ENCODE data around the gene XNDC1N.
A peak's percentile ranks its signal among the peaks of the same experiment; 100 is the strongest.

XNDC1N gene

GRCh38 chr11:71927820-71928736, at the start of gene XNDC1N:
TSS of gene XNDC1N (minus strand) at chr11:71928594. CDS start at chr11:71923353, 5,241 bp downstream.
- no peak for DNase-seq (ENCODE audit: low read depth)

GRCh38 chr11:71977743-71978418, 49.5 kb upstream of the XNDC1N start:
- peak; percentile 12 for DNase-seq (ENCODE audit: low read depth)

- no peak for DNase-seq (ENCODE audit: low read depth)
Observed at GRCh38 chr11:71977090-71977489, 48.7 kb upstream of the XNDC1N start.

GRCh38 chr11:71976551-71976950, 48.2 kb upstream of the XNDC1N start:
- DNase-seq (ENCODE audit: low read depth) = no peak

- DNase-seq (ENCODE audit: low read depth) = no peak
Observed at GRCh38 chr11:71971680-71972079, 43.3 kb upstream of the XNDC1N start.

GRCh38 chr11:71964641-71965040, 36.2 kb upstream of the XNDC1N start:
- no peak for DNase-seq (ENCODE audit: low read depth)

GRCh38 chr11:71963468-71963867, 35.1 kb upstream of the XNDC1N start:
- DNase-seq (ENCODE audit: low read depth) = no peak

GRCh38 chr11:71962428-71963038, 34.1 kb upstream of the XNDC1N start:
- no peak for DNase-seq (ENCODE audit: low read depth)

- DNase-seq (ENCODE audit: low read depth) = no peak
Observed at GRCh38 chr11:71955898-71956456, 27.6 kb upstream of the XNDC1N start.

- DNase-seq (ENCODE audit: low read depth) = no peak
Observed at GRCh38 chr11:71951741-71952310, 23.4 kb upstream of the XNDC1N start.

GRCh38 chr11:71949034-71949433, 20.6 kb upstream of the XNDC1N start:
- DNase-seq (ENCODE audit: low read depth) = no peak

GRCh38 chr11:71948314-71949027, 20.1 kb upstream of the XNDC1N start:
- no peak for DNase-seq (ENCODE audit: low read depth)

GRCh38 chr11:71947498-71947897, 19.1 kb upstream of the XNDC1N start:
- DNase-seq (ENCODE audit: low read depth) = no peak

- DNase-seq (ENCODE audit: low read depth) = no peak
Observed at GRCh38 chr11:71946144-71946571, 17.8 kb upstream of the XNDC1N start.

GRCh38 chr11:71940561-71941219, 12.3 kb upstream of the XNDC1N start:
- no peak for DNase-seq (ENCODE audit: low read depth)

- no peak for DNase-seq (ENCODE audit: low read depth)
Observed at GRCh38 chr11:71937826-71938225, 9.4 kb upstream of the XNDC1N start.

- DNase-seq (ENCODE audit: low read depth) = no peak
Observed at GRCh38 chr11:71936825-71937224, 8.4 kb upstream of the XNDC1N start.

GRCh38 chr11:71935338-71935925, 7.0 kb upstream of the XNDC1N start:
- no peak for DNase-seq (ENCODE audit: low read depth)

- DNase-seq (ENCODE audit: low read depth) = no peak
Observed at GRCh38 chr11:71934213-71934612, 5.8 kb upstream of the XNDC1N start.

GRCh38 chr11:71933141-71933933, 4.9 kb upstream of the XNDC1N start:
- DNase-seq (ENCODE audit: low read depth) = no peak
